C4-2B (cell line): ENCODE data around the gene ANKRD11.

ENCODE experiments used
- ZFX ChIP-seq: fragments of 450-650 bp; IDR thresholded peaks from 2 replicates; pipeline ENCODE4 v1.6.1; 2017
- TF ChIP-seq, protein P1 (sequence below): fragments of 450-650 bp; conservative IDR thresholded peaks from 2 replicates; pipeline ENCODE4 v1.5.1; 2017; ENCODE audit warnings: mild to moderate bottlenecking

DNA sequence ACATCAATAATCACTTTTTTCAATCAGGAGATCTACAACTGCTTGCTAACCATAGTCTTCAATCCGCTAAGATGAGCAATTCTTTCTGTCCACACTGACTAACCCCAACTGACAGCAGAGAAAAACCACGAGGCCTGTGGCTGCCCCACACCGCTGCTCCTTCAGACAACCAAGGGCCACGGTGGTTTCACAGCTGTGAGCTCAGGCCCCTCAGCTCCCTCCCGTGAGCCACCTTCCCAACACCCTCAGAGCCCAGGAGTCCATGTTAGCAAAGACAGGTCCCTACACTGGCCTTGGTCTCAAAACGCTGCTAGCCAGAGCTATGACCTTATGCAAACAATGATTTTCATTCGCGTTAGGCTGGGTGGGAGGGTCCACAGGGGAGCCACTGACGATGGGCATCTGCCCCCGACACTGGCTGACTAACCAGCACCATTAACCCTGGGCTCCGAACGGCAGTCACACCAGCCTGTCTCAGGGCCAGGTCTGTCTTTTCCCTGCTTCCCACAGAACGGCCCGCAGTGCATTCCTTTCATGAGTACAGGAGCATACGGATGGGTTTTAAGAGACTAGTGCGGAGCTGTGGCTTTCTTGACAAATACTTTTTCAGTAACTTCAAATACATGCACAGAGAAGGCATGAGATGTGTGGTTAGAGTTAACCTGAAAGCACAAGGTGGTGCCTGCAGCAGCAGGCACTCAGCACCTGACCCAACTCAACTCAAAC is 67.3 kb downstream of the ANKRD11 start:
- TF ChIP-seq, protein P1, sequence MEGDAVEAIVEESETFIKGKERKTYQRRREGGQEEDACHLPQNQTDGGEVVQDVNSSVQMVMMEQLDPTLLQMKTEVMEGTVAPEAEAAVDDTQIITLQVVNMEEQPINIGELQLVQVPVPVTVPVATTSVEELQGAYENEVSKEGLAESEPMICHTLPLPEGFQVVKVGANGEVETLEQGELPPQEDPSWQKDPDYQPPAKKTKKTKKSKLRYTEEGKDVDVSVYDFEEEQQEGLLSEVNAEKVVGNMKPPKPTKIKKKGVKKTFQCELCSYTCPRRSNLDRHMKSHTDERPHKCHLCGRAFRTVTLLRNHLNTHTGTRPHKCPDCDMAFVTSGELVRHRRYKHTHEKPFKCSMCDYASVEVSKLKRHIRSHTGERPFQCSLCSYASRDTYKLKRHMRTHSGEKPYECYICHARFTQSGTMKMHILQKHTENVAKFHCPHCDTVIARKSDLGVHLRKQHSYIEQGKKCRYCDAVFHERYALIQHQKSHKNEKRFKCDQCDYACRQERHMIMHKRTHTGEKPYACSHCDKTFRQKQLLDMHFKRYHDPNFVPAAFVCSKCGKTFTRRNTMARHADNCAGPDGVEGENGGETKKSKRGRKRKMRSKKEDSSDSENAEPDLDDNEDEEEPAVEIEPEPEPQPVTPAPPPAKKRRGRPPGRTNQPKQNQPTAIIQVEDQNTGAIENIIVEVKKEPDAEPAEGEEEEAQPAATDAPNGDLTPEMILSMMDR, result no peak
- no peak for TF ChIP-seq ZFX
